Smooth muscle cell (in vitro differentiated cells): ENCODE results near the gene SP110. TPM values are rescaled to one million over a fixed set of nuclear protein-coding genes. Genes with fewer than 3 reads are reported as not detected.

Experiments
- DNase-seq: peaks from one replicate; lab custom pipeline; 2025; ENCODE audit not compliant: unreplicated experiment; lab: John Stamatoyannopoulos, UW
- H2AFZ ChIP-seq: fragments of 200-600 bp; sonication (generic); 2 replicates; pipeline ENCODE4 v1.6.0; 2016; ENCODE audit warnings: antibody characterized with exemption, low read depth, mild to moderate bottlenecking
- H3F3A ChIP-seq: fragments of 200-600 bp; sonication (generic); 2 replicates; pipeline ENCODE4 v1.6.0; 2017; ENCODE audit warnings: antibody characterized with exemption, low read depth
- H3K27ac ChIP-seq: fragments of 200-600 bp; sonication (generic); 2 replicates; pipeline ENCODE4 v1.5.1; 2016; ENCODE audit warnings: low read depth, mild to moderate bottlenecking
- H3K27me3 ChIP-seq: fragments of 200-600 bp; sonication (generic); 2 replicates; pipeline ENCODE4 v1.6.1; 2016; ENCODE audit warnings: low read depth, mild to moderate bottlenecking
- H3K36me3 ChIP-seq: fragments of 200-600 bp; sonication (generic); 2 replicates; pipeline ENCODE4 v1.5.1; 2016; ENCODE audit warnings: low read depth
- H3K4me1 ChIP-seq: fragments of 200-600 bp; sonication (generic); 2 replicates; pipeline ENCODE4 v1.5.1; 2016; ENCODE audit warnings: low read depth
- H3K4me2 ChIP-seq: fragments of 200-600 bp; sonication (generic); 2 replicates; pipeline ENCODE4 v1.6.0; 2016; ENCODE audit warnings: mild to moderate bottlenecking
- H3K4me3 ChIP-seq: fragments of 200-600 bp; sonication (generic); 2 replicates; pipeline ENCODE4 v1.5.1; 2016; ENCODE audit warnings: mild to moderate bottlenecking
- H3K79me2 ChIP-seq: fragments of 200-600 bp; sonication (generic); 2 replicates; pipeline ENCODE4 v1.6.0; 2016; ENCODE audit warnings: low read depth, mild to moderate bottlenecking
- H3K9ac ChIP-seq: fragments of 200-600 bp; sonication (generic); 2 replicates; pipeline ENCODE4 v1.6.0; 2016; ENCODE audit warnings: low read depth
- H3K9me3 ChIP-seq: fragments of 200-600 bp; sonication (generic); replicated peaks from 2 replicates; pipeline ENCODE4 v1.5.1; 2016; ENCODE audit warnings: low read depth
- H4K20me1 ChIP-seq: fragments of 200-600 bp; sonication (generic); 2 replicates; pipeline ENCODE4 v1.6.0; 2016; ENCODE audit warnings: low read depth
- WGBS: methylation state at CpG from one replicate; pipeline ENCODE4 v1.1.7; 2016; ENCODE audit warnings: low lambda C conversion rate; 5-methylcytosine and 5-hydroxymethylcytosine counted together
- polyA plus RNA-seq: library from polyadenylated mRNA; unstranded; fragments of >200 nt; fragmentation: Nextera tagmentation; extraction: Ambion mirVana; gene quantifications from 2 replicates; pipeline ENCODE4 v1.2.1, GENCODE V29; 2016
- total RNA-seq: library from RNA; depleted of rRNA; stranded (reverse); fragments of >200 nt; gene quantifications from 2 replicates; pipeline ENCODE4 v1.2.3, GENCODE V29; 2014
- TF ChIP-seq, protein P1 (sequence below): fragments of 200-600 bp; sonication (generic); IDR thresholded peaks from 2 replicates; pipeline ENCODE4 v1.5.1; 2017; ENCODE audit warnings: borderline replicate concordance, mild to moderate bottlenecking, antibody characterized with exemption; ENCODE audit not compliant: insufficient read depth, poor library complexity, severe bottlenecking

SP110 gene
- total and polyA plus RNA-seq, 2 experiments from 2014 or later: 3.2 to 5.6 TPM

GRCh38 chr2:230172156-230172555, 47.6 kb downstream of the SP110 start:
- Histone ChIP-seq H3K4me2 (no peak overlapping the region), H3K9ac (no peak overlapping the region), H3K27ac (no peak overlapping the region), H2AFZ (no peak overlapping the region), H3K9me3 (no peaks in the 10 kb centered on the region), H3K36me3 (no peaks in the 10 kb centered on the region), H3K4me1 (no peaks in the 10 kb centered on the region), H3K4me3 (no peak overlapping the region), H3K27me3 (no peaks in the 10 kb centered on the region), H3K79me2 (no peaks in the 10 kb centered on the region), H3F3A (no peaks in the 10 kb centered on the region), H4K20me1 (no peaks in the 10 kb centered on the region)
- TF ChIP-seq, protein P1, sequence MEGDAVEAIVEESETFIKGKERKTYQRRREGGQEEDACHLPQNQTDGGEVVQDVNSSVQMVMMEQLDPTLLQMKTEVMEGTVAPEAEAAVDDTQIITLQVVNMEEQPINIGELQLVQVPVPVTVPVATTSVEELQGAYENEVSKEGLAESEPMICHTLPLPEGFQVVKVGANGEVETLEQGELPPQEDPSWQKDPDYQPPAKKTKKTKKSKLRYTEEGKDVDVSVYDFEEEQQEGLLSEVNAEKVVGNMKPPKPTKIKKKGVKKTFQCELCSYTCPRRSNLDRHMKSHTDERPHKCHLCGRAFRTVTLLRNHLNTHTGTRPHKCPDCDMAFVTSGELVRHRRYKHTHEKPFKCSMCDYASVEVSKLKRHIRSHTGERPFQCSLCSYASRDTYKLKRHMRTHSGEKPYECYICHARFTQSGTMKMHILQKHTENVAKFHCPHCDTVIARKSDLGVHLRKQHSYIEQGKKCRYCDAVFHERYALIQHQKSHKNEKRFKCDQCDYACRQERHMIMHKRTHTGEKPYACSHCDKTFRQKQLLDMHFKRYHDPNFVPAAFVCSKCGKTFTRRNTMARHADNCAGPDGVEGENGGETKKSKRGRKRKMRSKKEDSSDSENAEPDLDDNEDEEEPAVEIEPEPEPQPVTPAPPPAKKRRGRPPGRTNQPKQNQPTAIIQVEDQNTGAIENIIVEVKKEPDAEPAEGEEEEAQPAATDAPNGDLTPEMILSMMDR: no peak
- DNase-seq: no peak
- 96% methylated on average over 4 of the region's 4 CpGs for WGBS

DNA sequence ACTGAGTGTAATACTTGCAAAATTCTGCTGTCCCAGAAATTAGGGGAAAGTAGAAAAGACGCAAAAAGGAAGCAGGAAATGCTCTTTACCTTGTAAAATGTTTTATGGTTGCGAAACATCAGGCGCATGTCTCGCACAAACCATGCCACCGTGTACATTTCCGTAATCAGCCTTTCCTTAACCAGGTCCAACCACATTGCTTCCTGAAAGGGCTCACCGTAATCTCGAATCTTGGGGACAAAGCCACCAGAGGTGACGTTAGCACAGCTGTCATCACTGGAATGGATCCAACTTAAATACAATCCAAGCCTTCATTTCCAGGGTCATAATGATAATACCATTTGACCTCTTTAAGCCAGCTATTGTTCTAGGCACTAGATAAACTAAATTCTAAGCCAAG, 49.3 kb downstream of the SP110 start:
- 49% methylated on average over 9 of the region's 9 CpGs for WGBS
- no peak overlapping the region for H3K9ac ChIP-seq
- H3K27ac ChIP-seq: no peak overlapping the region
- no peaks in the 10 kb centered on the region for H3K4me1 ChIP-seq
- H3F3A ChIP-seq: no peaks in the 10 kb centered on the region
- no peak overlapping the region for H2AFZ ChIP-seq
- H3K27me3 ChIP-seq: no peaks in the 10 kb centered on the region
- H4K20me1 ChIP-seq: no peaks in the 10 kb centered on the region
- H3K79me2 ChIP-seq: no peaks in the 10 kb centered on the region
- peak overlapping the region; percentile 33 for H3K4me2 ChIP-seq
- H3K4me3 ChIP-seq: no peak overlapping the region
- TF ChIP-seq, protein P1: no peak
- no peak for DNase-seq
- H3K36me3 ChIP-seq: no peaks in the 10 kb centered on the region
- H3K9me3 ChIP-seq: no peaks in the 10 kb centered on the region

GRCh38 chr2:230166557-230167170, 53.1 kb downstream of the SP110 start:
- DNase-seq: no peak
- H3K4me1 ChIP-seq: no peaks in the 10 kb centered on the region
- H3F3A ChIP-seq: no peaks in the 10 kb centered on the region
- H3K27me3 ChIP-seq: no peaks in the 10 kb centered on the region
- no peak overlapping the region for H2AFZ ChIP-seq
- no peak overlapping the region for H3K4me3 ChIP-seq
- no peaks in the 10 kb centered on the region for H3K79me2 ChIP-seq
- H3K4me2 ChIP-seq: no peak overlapping the region
- no peak overlapping the region for H3K27ac ChIP-seq
- H3K9ac ChIP-seq: no peak overlapping the region
- WGBS: 83% methylated on average over 2 of the region's 2 CpGs
- TF ChIP-seq, protein P1: no peak
- H3K9me3 ChIP-seq: no peaks in the 10 kb centered on the region
- H3K36me3 ChIP-seq: no peaks in the 10 kb centered on the region
- no peaks in the 10 kb centered on the region for H4K20me1 ChIP-seq

- H2AFZ ChIP-seq: no peak overlapping the region
- no peak overlapping the region for H3K9ac ChIP-seq
- H3K9me3 ChIP-seq: no peaks in the 10 kb centered on the region
- no peaks in the 10 kb centered on the region for H3K27me3 ChIP-seq
- no peaks in the 10 kb centered on the region for H3F3A ChIP-seq
- 96% methylated on average over 1 of the region's 1 CpG for WGBS
- H4K20me1 ChIP-seq: no peaks in the 10 kb centered on the region
- TF ChIP-seq, protein P1: no peak
- no peak for DNase-seq
- no peaks in the 10 kb centered on the region for H3K36me3 ChIP-seq
- no peak overlapping the region for H3K4me3 ChIP-seq
- H3K79me2 ChIP-seq: no peaks in the 10 kb centered on the region
- H3K27ac ChIP-seq: no peak overlapping the region
- H3K4me2 ChIP-seq: no peak overlapping the region
- H3K4me1 ChIP-seq: no peaks in the 10 kb centered on the region
Observed at GRCh38 chr2:230164139-230164538, 55.6 kb downstream of the SP110 start.
